ENCODE measurements around the gene OR10A3. TPM values are rescaled to one million over a fixed set of nuclear protein-coding genes. Genes with fewer than 3 reads are reported as not detected.

OR10A3 gene
- total RNA-seq, 1 donor from 2014 or later = not detected

DNA sequence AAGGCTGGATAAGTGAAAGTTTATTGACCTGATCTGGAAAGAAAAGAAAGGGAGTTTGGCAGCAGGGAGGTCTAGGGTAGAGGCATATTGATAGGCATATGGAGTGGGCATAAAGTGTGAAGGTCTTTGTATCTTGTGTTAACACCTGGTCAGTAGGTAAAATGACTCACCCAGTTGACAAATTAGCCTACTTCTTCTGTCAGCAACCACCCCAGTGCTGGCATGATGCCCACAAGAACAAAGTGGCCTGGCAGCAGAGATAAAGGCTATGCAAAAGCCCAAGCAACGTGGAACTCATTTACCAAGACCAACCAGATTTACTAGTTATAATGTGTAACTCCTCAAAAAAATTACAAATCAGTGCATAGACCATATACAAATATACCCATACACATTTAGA is 4.9 kb downstream of the OR10A3 start:
- DNase-seq (ENCODE audit: low read depth in 2 of 2) = no peak

DNA sequence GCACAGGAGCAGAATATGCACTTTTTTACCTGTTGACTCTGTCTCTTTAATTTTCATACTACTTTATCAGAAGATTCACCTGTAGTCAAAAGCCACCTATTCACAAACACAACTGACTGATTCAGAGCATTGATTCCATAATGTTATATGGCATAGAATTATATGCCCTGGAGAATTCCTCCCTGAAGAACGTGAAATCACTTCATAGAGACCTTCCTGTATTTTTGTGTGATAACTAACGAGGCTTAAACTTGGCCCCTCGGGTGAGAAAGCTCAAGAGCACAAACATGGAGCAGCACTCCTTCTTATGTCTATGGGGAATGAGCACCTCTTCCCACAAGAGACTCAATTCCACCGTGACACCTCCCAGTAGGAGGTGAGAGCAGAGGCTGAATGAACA is 10.3 kb downstream of the OR10A3 start, which contains the start of gene OR10A6:
Gene OR10A6, minus strand, starts transcription at position 101 of the 400 bp plus-strand sequence. CDS start 2,606 bp downstream, outside the sequence.
- DNase-seq (ENCODE audit: low read depth in 2 of 2) = no peak

- no peak for DNase-seq (ENCODE audit: low read depth in 2 of 2)
Measured at GRCh38 chr11:7927635-7928034, 13.9 kb downstream of the OR10A3 start.

DNA sequence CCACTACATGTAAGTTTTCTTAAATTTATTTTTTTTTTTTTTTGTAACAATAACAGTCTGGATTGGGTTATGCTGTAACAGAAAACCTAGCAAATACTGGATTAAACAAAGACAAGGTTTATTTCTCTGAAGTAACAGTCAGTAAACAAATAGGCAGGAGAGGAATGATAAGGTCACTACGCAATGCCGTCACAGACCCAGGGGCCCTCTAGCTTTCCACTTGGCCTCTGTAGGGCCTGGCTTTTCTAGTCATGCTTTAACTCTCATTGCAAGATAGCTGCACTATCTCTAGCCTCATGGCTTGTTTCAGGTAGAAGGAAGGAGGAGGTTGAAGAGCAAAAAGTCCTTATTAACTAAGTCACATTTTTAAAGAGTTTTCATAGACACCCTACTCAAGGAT is 17.0 kb downstream of the OR10A3 start:
- no peak for DNase-seq (ENCODE audit: low read depth in 2 of 2)

GRCh38 chr11:7918141-7918540 is 23.4 kb downstream of the OR10A3 start:
- DNase-seq (ENCODE audit: low read depth in 2 of 2) = no peak

- DNase-seq (ENCODE audit: low read depth in 2 of 2) = no peak
Measured at GRCh38 chr11:7911011-7911410, 30.5 kb downstream of the OR10A3 start.

DNA sequence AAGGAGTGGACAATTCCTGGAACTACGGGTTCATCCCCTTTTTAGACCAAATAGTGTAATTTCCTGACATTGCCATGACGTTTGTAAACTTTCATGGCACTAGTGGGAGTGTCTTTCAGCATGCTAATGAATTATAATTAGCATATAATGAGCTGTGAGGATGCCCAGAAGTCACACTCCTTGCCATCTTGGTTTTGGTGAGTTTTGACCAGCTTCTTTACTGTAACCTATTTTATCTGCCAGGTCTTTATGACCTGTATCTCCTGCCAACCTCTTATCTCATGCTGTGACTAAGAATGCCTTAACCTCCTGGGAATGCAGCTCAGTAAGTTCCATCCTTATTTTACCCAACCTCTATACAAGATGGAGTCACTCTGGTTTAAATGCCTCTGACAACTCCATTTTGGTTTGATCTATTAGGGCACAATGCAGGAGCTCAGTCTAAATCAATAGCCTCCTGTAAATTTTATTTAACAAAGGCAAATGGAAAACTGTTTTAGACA is 31.2 kb downstream of the OR10A3 start:
- DNase-seq (ENCODE audit: low read depth in 2 of 2) = no peak

DNA sequence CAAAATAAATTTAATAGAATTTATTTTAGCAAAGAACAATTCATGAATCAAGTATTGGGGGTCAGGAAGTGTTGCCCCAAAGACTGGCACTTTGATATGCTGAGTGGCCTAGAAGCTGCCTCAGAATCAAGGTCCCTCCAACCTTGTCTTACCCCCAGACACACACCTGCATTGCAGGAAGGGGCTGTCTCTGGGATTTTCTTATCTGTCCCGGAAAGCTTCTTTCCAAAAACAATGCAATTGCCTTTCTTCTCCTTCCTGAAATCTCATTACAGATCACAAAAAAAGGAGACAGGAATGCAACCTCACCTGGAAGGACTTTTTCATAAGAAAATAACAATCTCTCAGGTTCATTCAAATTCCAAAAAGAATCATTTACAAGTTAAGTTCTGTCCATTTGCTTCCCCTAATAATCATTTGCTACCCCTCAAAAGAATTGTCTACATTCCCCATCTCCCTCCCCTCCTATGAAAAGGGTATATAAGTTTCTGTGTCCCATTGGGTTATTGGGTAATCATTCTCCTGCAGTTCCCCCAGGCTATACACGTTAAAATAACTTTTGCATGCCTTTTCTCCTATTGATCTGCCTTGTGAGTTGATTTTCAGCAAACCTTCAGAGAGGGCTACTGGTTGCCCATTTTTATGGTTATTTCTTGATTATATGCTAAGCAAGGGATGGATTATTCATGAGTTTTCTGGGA is 31.8 kb downstream of the OR10A3 start:
- no peak for DNase-seq (ENCODE audit: low read depth in 2 of 2)

- DNase-seq (ENCODE audit: low read depth in 2 of 2) = no peak
Measured at GRCh38 chr11:7907121-7907520, 34.4 kb downstream of the OR10A3 start.

DNA sequence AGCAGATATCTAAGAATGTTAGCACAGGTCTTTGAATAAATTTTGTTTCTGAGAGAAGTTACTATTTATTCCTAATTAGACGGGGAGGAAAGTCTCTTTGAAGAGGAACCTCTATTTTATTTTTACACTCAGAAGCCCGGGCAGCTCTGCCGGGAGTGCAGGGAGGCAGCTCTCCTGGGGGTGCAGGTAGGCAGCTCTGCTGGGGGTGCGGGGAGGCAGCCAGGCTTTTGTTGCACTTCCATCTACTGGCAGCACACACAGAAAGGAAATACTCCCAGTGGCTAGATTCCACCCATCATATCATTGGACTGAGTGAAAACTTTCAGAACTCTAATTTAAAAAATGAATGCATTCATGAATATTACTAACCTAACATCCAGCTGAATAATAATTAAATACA is 35.0 kb downstream of the OR10A3 start:
- DNase-seq (ENCODE audit: low read depth in 2 of 2) = no peak

DNA sequence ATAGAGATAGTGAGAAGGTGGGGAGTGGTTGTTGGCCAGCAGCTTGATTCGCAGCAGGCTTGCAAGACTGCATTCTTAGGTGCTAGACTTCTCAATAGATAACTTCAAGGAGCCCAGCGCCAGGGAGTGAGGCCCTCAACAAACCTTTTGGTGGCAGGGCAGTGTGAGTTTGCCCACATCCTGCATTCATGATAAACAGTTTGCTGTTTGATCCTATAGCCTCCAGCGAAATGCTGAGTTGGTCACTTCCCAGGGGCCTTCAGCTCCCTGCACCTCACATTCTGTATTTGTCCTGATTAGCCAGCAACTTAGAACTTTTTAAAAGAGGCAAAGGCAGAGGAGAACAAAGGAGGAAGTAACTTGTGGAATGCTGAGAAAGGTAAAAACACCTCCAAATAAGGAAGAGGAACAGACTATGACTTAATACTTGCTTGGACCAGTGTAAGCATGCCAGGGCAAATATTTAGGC is 35.5 kb downstream of the OR10A3 start:
- DNase-seq (ENCODE audit: low read depth in 2 of 2) = no peak

- no peak for DNase-seq (ENCODE audit: low read depth in 2 of 2)
Measured at GRCh38 chr11:7905549-7905948, 36.0 kb downstream of the OR10A3 start.

DNA sequence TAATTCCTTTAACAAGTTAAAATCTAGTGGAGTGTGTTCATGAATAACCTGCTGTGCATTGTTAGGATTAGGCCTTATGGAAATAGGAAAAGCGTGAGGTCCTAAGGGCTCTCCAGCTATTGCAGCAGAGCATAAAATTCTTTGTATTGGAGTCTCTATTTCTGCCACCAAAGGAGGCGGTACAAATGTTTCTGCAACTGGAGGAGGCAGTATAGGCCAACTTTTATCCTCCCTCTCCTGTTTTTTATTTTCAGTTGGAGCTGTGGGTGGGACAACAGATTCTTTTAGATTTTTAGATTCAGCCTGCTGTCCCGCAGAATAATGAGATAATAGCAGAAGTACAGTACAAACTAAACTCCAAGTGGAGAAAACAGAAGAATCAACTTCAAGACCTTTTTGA is 36.6 kb downstream of the OR10A3 start:
- peak; percentile 11 to 36 for DNase-seq (ENCODE audit: low read depth in 2 of 2)

GRCh38 chr11:7903940-7904339 is 37.6 kb downstream of the OR10A3 start:
- no peak for DNase-seq (ENCODE audit: low read depth in 2 of 2)

DNA sequence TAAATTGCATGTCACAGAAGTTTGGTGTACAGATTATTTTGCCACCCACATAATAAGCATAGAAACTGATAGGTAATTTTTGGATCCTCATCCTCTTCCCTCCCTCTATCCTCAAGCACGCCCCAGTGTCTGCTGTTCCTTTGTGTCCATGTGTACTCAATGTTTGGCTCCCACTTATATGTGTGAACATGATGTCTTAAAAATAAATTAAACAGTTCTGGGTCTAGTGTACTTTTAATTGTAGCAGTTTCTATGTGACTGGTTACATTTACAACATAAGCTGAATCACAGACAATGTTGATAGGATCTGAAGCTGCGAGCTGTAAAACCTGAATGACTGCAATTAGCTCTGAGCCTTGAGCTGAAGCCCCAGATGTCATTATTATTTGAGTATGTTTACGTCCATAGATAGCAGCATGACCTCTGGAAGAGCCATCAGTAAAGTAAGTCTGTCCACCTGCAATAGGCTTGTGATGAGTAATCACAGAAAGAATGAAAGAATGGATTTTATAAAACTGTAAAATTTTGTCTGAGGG is 40.1 kb downstream of the OR10A3 start:
- no peak for DNase-seq (ENCODE audit: low read depth in 2 of 2)

DNA sequence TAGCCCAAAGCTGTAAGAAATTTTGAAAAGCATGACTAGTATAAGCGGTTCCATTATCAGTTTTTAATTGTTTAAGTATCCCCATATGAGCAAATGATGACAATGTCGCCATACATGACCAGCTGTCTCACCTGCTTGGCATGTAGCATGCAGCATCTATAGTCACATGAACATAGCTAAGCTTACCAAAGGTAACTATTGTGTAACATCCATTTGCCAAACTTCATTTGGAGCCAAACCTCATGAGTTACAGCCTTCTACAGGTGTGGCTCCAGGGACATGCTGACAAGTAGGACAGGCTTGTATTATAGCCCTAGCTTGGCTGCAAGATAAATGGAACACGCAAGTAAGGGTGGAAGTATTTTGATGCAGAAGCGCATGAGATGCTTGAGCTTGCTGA is 40.8 kb downstream of the OR10A3 start:
- no peak for DNase-seq (ENCODE audit: low read depth in 2 of 2)

- DNase-seq (ENCODE audit: low read depth in 2 of 2) = no peak
Measured at GRCh38 chr11:7899418-7899817, 42.1 kb downstream of the OR10A3 start.

DNA sequence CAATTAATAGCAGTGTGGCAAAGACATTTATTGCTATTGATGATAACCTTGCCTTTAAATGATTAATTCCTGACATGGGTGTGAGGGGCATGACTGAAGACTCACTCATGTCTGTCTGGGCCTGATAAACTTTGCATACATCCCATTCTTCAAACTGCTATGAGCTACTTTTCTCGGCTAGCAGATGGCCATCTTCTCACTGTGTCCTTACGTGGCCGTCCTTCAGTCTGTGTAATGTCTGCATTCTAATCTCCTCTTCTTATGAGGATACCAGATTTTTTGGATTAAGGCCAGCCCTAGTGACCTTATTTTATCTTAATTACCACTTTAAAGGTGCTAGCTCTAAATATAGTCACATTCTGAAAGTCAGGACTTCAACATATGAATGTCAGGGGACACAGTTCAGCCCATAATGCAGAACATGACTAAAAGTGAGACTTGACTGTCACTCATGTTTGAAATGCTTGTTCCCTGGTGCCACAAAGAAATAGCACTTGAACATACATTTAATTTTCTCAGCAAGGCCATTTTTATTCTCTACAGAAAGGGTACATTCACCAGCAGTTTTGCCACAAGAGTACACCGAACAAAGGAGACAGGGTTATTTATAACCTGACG is 42.7 kb downstream of the OR10A3 start:
- DNase-seq (ENCODE audit: low read depth in 2 of 2) = no peak

DNA sequence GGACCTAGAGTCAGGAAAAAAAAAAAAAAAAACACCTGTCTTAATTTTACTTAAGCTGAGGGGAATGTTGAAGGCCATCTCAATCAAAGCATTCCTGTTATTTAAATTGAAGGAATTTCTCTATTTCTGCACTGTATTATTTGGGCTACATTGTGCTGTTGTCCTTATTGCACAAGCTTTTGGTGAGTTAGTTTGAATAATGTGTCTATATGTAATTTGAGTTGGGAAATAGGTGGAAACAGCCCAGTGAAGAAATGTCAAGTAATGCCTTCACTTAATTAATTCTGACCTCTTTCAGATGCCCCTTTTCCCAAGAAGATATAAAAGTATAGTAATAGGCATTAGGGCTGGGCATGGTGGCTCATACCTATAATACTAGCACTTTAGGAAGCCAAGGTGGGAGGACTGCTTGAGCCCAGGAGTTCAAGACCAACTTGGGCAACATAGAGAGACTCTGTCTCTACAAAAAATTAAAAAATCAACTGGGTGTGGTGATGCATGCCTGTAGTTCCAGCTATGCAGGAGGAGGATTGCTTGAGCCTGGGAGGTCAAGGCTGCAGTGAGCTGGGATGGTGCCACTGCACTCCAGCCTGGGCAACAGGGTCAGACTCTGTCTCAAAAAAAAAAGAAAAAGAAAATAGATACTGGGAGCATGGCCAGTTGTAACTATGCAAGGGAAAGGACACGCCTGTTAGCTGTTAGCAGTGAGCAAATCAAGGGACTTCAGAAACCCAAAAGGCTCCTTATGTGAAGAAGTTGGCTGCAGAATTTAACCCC is 45.3 kb downstream of the OR10A3 start:
- no peak for DNase-seq (ENCODE audit: low read depth in 2 of 2)

DNA sequence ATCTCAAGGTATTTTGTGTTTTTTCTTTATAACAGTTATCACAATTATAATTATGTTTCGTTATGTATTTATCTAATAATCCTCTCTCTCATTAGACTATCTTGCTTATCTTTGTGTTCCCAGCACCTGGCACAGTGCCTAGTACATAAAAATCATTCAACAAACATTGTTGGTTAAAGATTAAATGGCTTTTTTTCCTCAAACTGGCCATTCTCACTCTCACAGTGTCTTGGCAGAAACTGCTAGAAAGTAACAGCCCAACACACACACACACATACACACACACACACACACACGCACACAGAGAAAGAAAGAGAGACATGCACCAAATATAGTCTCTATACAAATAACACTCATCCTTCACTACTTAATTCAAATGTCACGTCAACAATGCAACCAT is 47.3 kb downstream of the OR10A3 start:
- DNase-seq (ENCODE audit: low read depth in 2 of 2) = peak in 1 of 2 donors; percentile 34

DNA sequence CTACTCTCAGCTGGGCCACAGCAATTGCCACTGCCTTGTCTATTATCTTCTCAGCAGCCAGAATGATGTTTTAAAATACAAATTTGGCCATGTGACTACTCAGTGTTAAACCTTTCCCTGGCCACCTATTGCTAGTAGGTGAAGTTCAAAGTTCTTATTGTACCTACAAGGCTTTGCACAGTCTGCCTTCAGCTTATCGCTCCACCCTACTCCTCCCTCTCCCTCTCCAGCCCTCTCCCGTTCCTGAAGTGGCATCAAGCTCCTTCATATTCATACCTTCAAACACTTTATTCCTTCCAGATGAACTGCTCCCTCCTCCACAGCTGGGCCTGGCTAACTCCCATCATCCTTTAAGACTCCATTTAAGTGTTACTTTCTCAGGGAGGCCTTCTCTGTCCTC is 47.7 kb downstream of the OR10A3 start:
- DNase-seq (ENCODE audit: low read depth in 2 of 2) = no peak

DNA sequence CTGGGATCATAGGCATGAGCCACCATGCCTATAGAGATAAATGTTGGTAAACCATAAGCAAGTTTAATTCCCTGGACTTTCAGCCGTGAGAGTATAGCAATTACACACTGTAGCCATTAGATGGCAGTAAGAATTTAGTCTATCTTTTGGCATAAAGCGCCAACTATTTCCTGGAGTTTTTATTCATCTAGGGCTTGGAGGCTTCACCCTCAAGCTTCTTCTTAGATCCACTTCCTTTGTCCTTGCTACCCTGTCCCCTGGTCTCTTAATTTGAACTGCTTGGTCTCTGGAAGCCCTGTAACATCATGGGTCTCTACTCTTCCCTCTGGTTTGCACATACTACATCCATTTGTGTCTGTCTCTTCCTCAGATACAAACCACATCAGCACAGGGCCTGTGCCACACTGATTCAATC is 48.7 kb downstream of the OR10A3 start:
- DNase-seq (ENCODE audit: low read depth in 2 of 2) = peak; percentile 59 to 64

Data from dermis microvascular lymphatic vessel endothelial cell (primary cell).